CD1c-positive myeloid dendritic cell (primary cell): ENCODE measurements around the gene DLG2.
A peak's percentile ranks its signal among the peaks of the same experiment; 100 is the strongest.

Experiments
- DNase-seq: peaks from one replicate; pipeline ENCODE4 v3.0.0-alpha.2; 2016; ENCODE audit errors: extremely low spot score

Gene DLG2

GRCh38 chr11:83862033-83862432, 1765.1 kb downstream of the DLG2 start:
- no peak for DNase-seq

GRCh38 chr11:83858694-83859093, 1768.5 kb downstream of the DLG2 start:
- DNase-seq = no peak

- no peak for DNase-seq
Measured at GRCh38 chr11:83855237-83855636, 1771.9 kb downstream of the DLG2 start.

- no peak for DNase-seq
Measured at GRCh38 chr11:83852775-83853442, 1774.2 kb downstream of the DLG2 start.

GRCh38 chr11:83852012-83852411, 1775.1 kb downstream of the DLG2 start:
- no peak for DNase-seq

- DNase-seq = no peak
Measured at GRCh38 chr11:83847467-83848034, 1779.6 kb downstream of the DLG2 start.

- no peak for DNase-seq
Measured at GRCh38 chr11:83845797-83846196, 1781.3 kb downstream of the DLG2 start.

GRCh38 chr11:83840326-83840725, 1786.8 kb downstream of the DLG2 start:
- no peak for DNase-seq

GRCh38 chr11:83836883-83837654, 1790.1 kb downstream of the DLG2 start:
- DNase-seq = peak; percentile 11

GRCh38 chr11:83836065-83836464, 1791.1 kb downstream of the DLG2 start:
- no peak for DNase-seq

- no peak for DNase-seq
Measured at GRCh38 chr11:83835423-83835822, 1791.7 kb downstream of the DLG2 start.

- DNase-seq = no peak
Measured at GRCh38 chr11:83831929-83832328, 1795.2 kb downstream of the DLG2 start.

- peak; percentile 58 for DNase-seq
Measured at GRCh38 chr11:83827940-83828554, 1799.1 kb downstream of the DLG2 start.

- no peak for DNase-seq
Measured at GRCh38 chr11:83827520-83827919, 1799.6 kb downstream of the DLG2 start.

GRCh38 chr11:83826078-83826477, 1801.1 kb downstream of the DLG2 start:
- DNase-seq = no peak

- no peak for DNase-seq
Measured at GRCh38 chr11:83823461-83824025, 1803.6 kb downstream of the DLG2 start.

- peak; percentile 55 for DNase-seq
Measured at GRCh38 chr11:83819931-83820549, 1807.1 kb downstream of the DLG2 start.

GRCh38 chr11:83818349-83818748, 1808.8 kb downstream of the DLG2 start:
- no peak for DNase-seq

- DNase-seq = peak; percentile 16
Measured at GRCh38 chr11:83816572-83817187, 1810.5 kb downstream of the DLG2 start.

GRCh38 chr11:83815736-83816135, 1811.4 kb downstream of the DLG2 start:
- no peak for DNase-seq

- DNase-seq = no peak
Measured at GRCh38 chr11:83813296-83813695, 1813.8 kb downstream of the DLG2 start.
